GM19438 (cell line): ENCODE results near the gene IER5L.
"Not testable (repeated sequence)": the region's sequence is repeated elsewhere in the genome, so short reads cannot be mapped to it uniquely, and the experiment has no call there.

ENCODE experiments used
- ATAC-seq: cut with Tn5 transposase; IDR thresholded peaks from one replicate; pipeline ENCODE4 v1.9.1; 2021; ENCODE audit warnings: low read depth; ENCODE audit not compliant: unreplicated experiment

IER5L gene

GRCh38 chr9:129141066-129142041, 36.7 kb downstream of the IER5L start:
- no peak for ATAC-seq

- ATAC-seq, result peak; percentile 10
Observed at GRCh38 chr9:129140397-129141065, 37.5 kb downstream of the IER5L start.

- peak; percentile 57 for ATAC-seq
Observed at GRCh38 chr9:129139993-129140396, 38.1 kb downstream of the IER5L start.

- peak; percentile 46 for ATAC-seq
Observed at GRCh38 chr9:129139233-129139992, 38.6 kb downstream of the IER5L start.

- no peak for ATAC-seq
Observed at GRCh38 chr9:129138476-129139232, 39.4 kb downstream of the IER5L start.

- no peak for ATAC-seq
Observed at GRCh38 chr9:129138144-129138462, 40.0 kb downstream of the IER5L start.

- no peak for ATAC-seq
Observed at GRCh38 chr9:129137292-129138143, 40.5 kb downstream of the IER5L start.

GRCh38 chr9:129136446-129137035, 41.5 kb downstream of the IER5L start:
- ATAC-seq, result no peak

- no peak for ATAC-seq
Observed at GRCh38 chr9:129135476-129135875, 42.6 kb downstream of the IER5L start.

GRCh38 chr9:129133082-129133481, 45.0 kb downstream of the IER5L start:
- no peak for ATAC-seq

- no peak for ATAC-seq
Observed at GRCh38 chr9:129131300-129132145, 46.5 kb downstream of the IER5L start.

- no peak for ATAC-seq
Observed at GRCh38 chr9:129130791-129131190, 47.3 kb downstream of the IER5L start.

GRCh38 chr9:129130271-129130670, 47.8 kb downstream of the IER5L start:
- ATAC-seq, result not testable (repeated sequence)

- no peak for ATAC-seq
Observed at GRCh38 chr9:129128689-129129088, 49.4 kb downstream of the IER5L start.

GRCh38 chr9:129126749-129127618, 51.1 kb downstream of the IER5L start:
- no peak for ATAC-seq
